Upper lobe of left lung (tissue), 6 donors: ENCODE measurements around the gene MICAL3. TPM values are rescaled to one million over a fixed set of nuclear protein-coding genes. Genes with fewer than 3 reads are reported as not detected.

Experiments
- ATAC-seq, 2 donors: fragments of 200-7000 bp; cut with Tn5 transposase; one replicate each; pipeline ENCODE4 v1.9.1; 2022; ENCODE audit warnings: mild to moderate bottlenecking in 2 of 2, moderate library complexity in 2 of 2; ENCODE audit not compliant: low FRiP score in 2 of 2
- DNase-seq, 2 donors: peaks; one replicate each; pipeline ENCODE4 v3.0.0-alpha.2; 2019 to 2020
- H3K27ac ChIP-seq, 4 donors: fragments of 200-600 bp; sonication (generic); one replicate each; pipeline ENCODE4 v1.5.1; 2016 to 2019
- H3K27me3 ChIP-seq, 4 donors: fragments of 200-600 bp; sonication (generic); one replicate each; pipeline ENCODE4 v1.5.1; 2017 to 2019
- H3K36me3 ChIP-seq, 4 donors: fragments of 200-600 bp; sonication (generic); one replicate each; pipeline ENCODE4 v1.5.1; 2016 to 2019
- H3K4me1 ChIP-seq, 4 donors: fragments of 200-600 bp; sonication (generic); one replicate each; pipeline ENCODE4 v1.5.1; 2018 to 2019
- H3K4me3 ChIP-seq, 4 donors: fragments of 200-600 bp; sonication (generic); one replicate each; pipeline ENCODE4 v1.5.1; 2017 to 2019; ENCODE audit warnings: mild to moderate bottlenecking in 2 of 4, moderate library complexity in 1 of 4
- H3K9me3 ChIP-seq, 4 donors: fragments of 200-600 bp; sonication (generic); one replicate each; pipeline ENCODE4 v1.5.1; 2018 to 2019
- CTCF ChIP-seq, 6 experiments: fragments of 450-650 bp in 4 of 6; fragments of 200-600 bp in 2 of 6; sonication (generic) in 2 of 6; IDR thresholded peaks; one replicate each; pipeline ENCODE4 v1.5.1; 2016 to 2019; ENCODE audit warnings: antibody characterized with exemption in 6 of 6
- EP300 ChIP-seq, 4 donors: sonication (generic); formaldehyde crosslinking; IDR thresholded peaks; one replicate each; pipeline ENCODE4 v1.5.1; 2017; ENCODE audit warnings: antibody characterized with exemption in 4 of 4, control low read depth in 2 of 4
- POLR2A ChIP-seq, 4 donors: fragments of 450-650 bp; IDR thresholded peaks; one replicate each; pipeline ENCODE4 v1.5.1; 2016 to 2017; ENCODE audit warnings: antibody characterized with exemption in 4 of 4, mild to moderate bottlenecking in 2 of 4
- POLR2AphosphoS5 ChIP-seq, 2 donors: sonication (generic); formaldehyde crosslinking; IDR thresholded peaks; one replicate each; pipeline ENCODE4 v1.5.1; 2017; ENCODE audit warnings: antibody characterized with exemption in 2 of 2
- WGBS, 2 donors: methylation state at CpG; one replicate each; pipeline ENCODE4 v1.1.5; 2017 to 2018; 5-methylcytosine and 5-hydroxymethylcytosine counted together
- total RNA-seq, 6 donors: library from RNA; depleted of rRNA in 4 of 6; stranded (reverse); fragments of >200 nt in 4 of 6; gene quantifications; one replicate each; pipeline versions ENCODE4 v1.1.0 to v1.2.1, GENCODE V29; 2016 to 2021
- donor health status: DM: no; HTN: no; CAD: no; lungs with moderate emphysema.
- donor health status: DM: no; HTN: yes; CAD: no; lungs with severe emphysema.

The MICAL3 gene
- total RNA-seq, 6 donors from 2014 or later = 6.4 to 39.8 (median 23.4) TPM

DNA sequence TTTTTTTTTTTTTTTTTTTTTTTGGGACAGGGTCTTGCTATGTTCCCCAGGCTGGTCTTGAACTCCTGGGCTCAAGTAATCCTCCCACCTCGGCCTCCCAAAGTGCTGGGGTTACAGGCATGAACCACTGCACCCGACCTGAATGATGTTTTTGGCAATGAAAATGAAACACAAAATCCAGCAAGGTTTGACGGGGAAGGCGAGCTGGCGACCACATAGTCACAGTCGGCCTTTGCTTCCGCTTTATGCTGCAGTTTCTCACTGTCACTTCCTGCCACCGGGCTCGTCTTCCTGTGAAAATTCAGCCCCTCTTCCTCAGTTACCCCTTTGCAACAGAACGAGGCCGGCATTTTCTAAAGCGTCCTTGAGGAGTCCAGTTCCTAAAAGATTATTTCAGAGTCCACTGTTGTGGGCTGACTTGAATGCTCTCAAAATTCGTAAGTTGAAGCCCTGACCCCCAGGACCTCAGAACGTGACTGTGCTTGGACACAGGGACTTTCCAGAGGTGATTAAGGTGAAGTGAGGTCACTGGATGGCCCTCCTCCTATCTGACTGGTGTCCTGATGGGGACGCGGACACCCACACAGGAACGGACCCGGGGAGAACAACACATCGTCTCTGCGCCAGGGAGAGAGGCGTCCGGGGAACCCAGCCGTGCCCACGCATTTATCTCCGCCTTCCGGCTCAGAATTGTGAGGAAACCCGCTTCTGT lies 247.2 kb downstream of the MICAL3 start:
- DNase-seq (peak; percentile 56 to 72), ATAC-seq (peak in 1 of 2 donors; percentile 1)
- no peaks in the 10 kb centered on the region for H3K36me3 ChIP-seq
- H3K27me3 ChIP-seq = no peaks in the 10 kb centered on the region
- peak overlapping the region in 3 of 4 donors; percentile 30 to 45 (median 45) for H3K4me3 ChIP-seq
- peaks cover 24 to 55% (median 41%) of the 10 kb centered on the region in 4 donors for H3K4me1 ChIP-seq
- TF ChIP-seq EP300 (IDR thresholded peaks at IDR 0.05) = no peak
- peak; percentile 19 to 26 for TF ChIP-seq POLR2AphosphoS5 (IDR thresholded peaks at IDR 0.05)
- TF ChIP-seq POLR2A (IDR thresholded peaks at IDR 0.05) = peak in 1 of 4 donors; percentile 41
- 54 to 62% methylated on average over 27 of the region's 27 CpGs for WGBS, 2 donors
- H3K9me3 ChIP-seq = no peaks in the 10 kb centered on the region
- H3K27ac ChIP-seq = peak overlapping the region; percentile 81 to 89 (median 88)

GRCh38 chr22:17775781-17776465 lies 248.4 kb downstream of the MICAL3 start:
- peak overlapping the region in 1 of 4 donors; percentile 88 for H3K27ac ChIP-seq
- no peaks in the 10 kb centered on the region for H3K9me3 ChIP-seq
- ATAC-seq (no peak), DNase-seq (no peak)
- no peaks in the 10 kb centered on the region for H3K36me3 ChIP-seq
- H3K4me3 ChIP-seq = no peak overlapping the region
- H3K27me3 ChIP-seq = no peaks in the 10 kb centered on the region
- 95 to 96% methylated on average over 10 of the region's 10 CpGs for WGBS, 2 donors
- peaks cover 12 to 51% (median 36%) of the 10 kb centered on the region in 4 donors for H3K4me1 ChIP-seq
- TF ChIP-seq EP300 (IDR thresholded peaks at IDR 0.05) (no peak), CTCF (IDR thresholded peaks at IDR 0.05) (no peak), POLR2AphosphoS5 (IDR thresholded peaks at IDR 0.05) (no peak), POLR2A (IDR thresholded peaks at IDR 0.05) (no peak)

DNA sequence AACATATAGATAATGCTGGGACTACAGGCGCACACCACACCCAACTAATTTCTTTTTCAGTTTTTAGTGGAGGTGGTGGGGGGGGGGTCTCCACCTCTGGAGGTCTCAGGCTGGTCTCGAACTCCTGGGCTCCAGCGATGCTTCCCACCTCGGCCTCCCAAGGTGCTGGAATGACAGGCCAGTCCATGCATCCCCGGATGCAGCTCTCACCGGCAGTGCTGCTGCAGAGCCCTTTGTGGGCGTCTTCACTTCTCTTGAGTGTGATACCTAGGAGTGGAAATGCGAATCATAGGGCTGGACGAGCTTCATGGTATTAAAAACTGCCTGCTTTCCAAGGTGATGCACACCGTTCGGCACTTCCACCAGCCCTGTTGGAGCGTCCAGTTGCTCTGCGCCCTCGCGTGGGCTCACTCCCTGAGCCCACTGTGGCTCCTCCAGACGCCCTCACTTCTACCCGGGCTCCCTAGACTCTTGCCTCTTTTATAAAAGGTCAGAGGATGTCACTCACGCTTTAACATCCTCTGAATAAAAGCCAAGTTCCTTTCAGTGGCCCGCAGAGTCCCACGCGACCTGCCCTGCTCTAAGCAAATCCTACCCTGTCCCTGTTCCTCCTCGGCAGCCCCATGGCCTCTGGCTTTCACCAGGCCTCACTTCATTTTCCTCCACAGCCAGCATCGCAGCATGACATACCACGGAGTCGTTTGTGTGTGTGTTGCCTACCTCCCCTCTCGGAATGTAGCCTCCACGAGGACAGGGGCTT lies 249.3 kb downstream of the MICAL3 start:
- TF ChIP-seq POLR2AphosphoS5 (IDR thresholded peaks at IDR 0.05) (no peak), EP300 (IDR thresholded peaks at IDR 0.05) (no peak), POLR2A (IDR thresholded peaks at IDR 0.05) (no peak), CTCF (IDR thresholded peaks at IDR 0.05) (no peak)
- 81 to 86% methylated on average over 25 to 27 of the region's 27 CpGs for WGBS, 2 donors
- DNase-seq = no peak
- Histone ChIP-seq H3K9me3 (no peaks in the 10 kb centered on the region), H3K4me3 (peak overlapping the region in 2 of 4 donors; percentile 84 to 92), H3K27ac (peak overlapping the region in 1 of 4 donors; percentile 91), H3K27me3 (no peaks in the 10 kb centered on the region), H3K36me3 (no peaks in the 10 kb centered on the region), H3K4me1 (peaks cover 12 to 55% (median 33%) of the 10 kb centered on the region in 4 donors)
- ATAC-seq = no peak

DNA sequence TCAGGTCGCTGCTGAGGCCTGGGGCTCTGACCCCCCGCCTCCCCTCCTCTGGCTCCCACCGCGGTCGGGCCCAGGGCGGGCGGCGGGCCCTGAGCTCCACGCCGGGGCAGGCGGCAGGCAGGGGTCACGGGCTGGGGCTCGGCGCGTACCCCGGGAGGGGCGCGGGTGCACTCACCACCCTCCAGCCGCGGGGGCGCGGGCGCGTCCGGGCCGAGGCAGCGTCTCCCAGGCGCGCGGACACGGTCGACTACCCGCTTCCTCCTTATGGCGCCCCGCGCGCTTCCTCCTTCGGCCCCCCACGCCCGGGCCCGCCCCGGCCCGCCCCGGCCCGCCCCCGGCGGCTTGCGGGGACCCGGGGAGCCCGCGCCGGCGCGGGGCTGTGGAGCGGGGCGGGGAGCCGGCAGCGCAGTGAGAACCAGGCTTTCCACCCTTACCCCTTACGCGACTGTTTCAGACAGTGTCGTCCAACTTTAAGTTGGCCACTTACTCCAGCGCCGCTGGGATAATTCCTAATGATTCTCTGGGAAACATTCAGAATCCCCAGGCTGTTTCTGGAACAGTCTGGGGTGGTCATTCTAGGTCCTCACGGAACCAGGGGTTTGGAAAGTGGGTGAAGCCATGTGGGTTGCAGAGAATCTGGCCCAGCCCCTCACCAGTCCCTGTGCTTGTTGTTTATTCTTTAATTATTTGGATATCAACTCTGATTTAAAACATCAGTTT lies 250.0 kb downstream of the MICAL3 start, which contains the start of gene BID:
Gene BID, minus strand, starts transcription at position 264 of the 720 bp plus-strand sequence. CDS start 24,353 bp downstream, outside the sequence.
- H3K27ac ChIP-seq = peak within 1 kb of the TSS; percentile 77 to 91 (median 83)
- DNase-seq = peak; percentile 69 to 93

More for the DNA sequence above, 250.0 kb downstream of the MICAL3 start, which contains the start of gene BID:
- Histone ChIP-seq H3K9me3 (no peaks in the 10 kb centered on the region), H3K36me3 (no peaks in the 10 kb centered on the region), H3K4me3 (peak within 1 kb of the TSS; percentile 70 to 92 (median 87)), H3K4me1 (peaks cover 17 to 63% (median 38%) of the 10 kb centered on the region in 4 donors), H3K27me3 (no peaks in the 10 kb centered on the region)
- peak in 1 of 2 donors; percentile 79 for ATAC-seq
- TF ChIP-seq EP300 (IDR thresholded peaks at IDR 0.05) = no peak
- peak in 1 of 4 donors; percentile 65 for TF ChIP-seq POLR2A (IDR thresholded peaks at IDR 0.05)
- no peak for TF ChIP-seq POLR2AphosphoS5 (IDR thresholded peaks at IDR 0.05)
- TF ChIP-seq CTCF (IDR thresholded peaks at IDR 0.05) = no peak
- 0 to 3% methylated on average over 3 to 9 of the region's 64 CpGs for WGBS, 2 donors
